Epithelial cell of proximal tubule (primary cell): ENCODE results near the gene ASS1. TPM values are rescaled to one million over a fixed set of nuclear protein-coding genes. Genes with fewer than 3 reads are reported as not detected.

ENCODE experiments used
- DNase-seq: peaks from one replicate; pipeline ENCODE4 v3.0.0-alpha.2; 2011; ENCODE audit warnings: low read depth
- H3K4me3 ChIP-seq: 2 replicates; pipeline ENCODE4 v1.5.1; 2011; ENCODE audit warnings: low read depth, mild to moderate bottlenecking, low read length
- CTCF ChIP-seq: conservative IDR thresholded peaks from 2 replicates; pipeline ENCODE4 v1.5.1; 2012; ENCODE audit warnings: low read depth, mild to moderate bottlenecking, low read length
- total RNA-seq: library from RNA; depleted of rRNA; stranded (reverse); fragments of >200 nt; gene quantifications from 2 replicates; pipeline ENCODE4 v1.2.3, GENCODE V29; 2015

Gene ASS1
- total RNA-seq, 1 donor from 2014 or later, result 9.4 TPM

- no peak overlapping the region for H3K4me3 ChIP-seq
- DNase-seq, result no peak
- no peak for TF ChIP-seq CTCF
Measured at GRCh38 chr9:130424595-130425454, 19.9 kb upstream of the ASS1 start.

GRCh38 chr9:130425741-130426466 is 18.9 kb upstream of the ASS1 start:
- no peak for TF ChIP-seq CTCF
- H3K4me3 ChIP-seq, result no peak overlapping the region

DNA sequence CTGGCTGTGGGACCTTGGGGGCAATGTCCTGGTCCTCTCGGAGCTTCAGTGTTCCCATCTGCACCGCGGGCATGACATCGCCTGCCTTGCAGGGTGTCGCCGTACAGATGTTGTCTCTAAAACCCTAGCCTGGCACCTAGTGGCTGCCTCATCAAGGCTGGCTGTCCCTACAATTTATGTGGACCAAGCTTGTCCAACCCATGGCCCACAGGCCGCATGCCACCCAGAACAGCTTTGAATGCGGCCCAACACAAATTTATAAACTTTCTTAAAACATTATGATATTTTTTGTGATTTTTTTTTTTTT is 18.3 kb upstream of the ASS1 start:
- no peak for DNase-seq
- no peak overlapping the region for H3K4me3 ChIP-seq
- TF ChIP-seq CTCF, result no peak

More at GRCh38 chr9:130425741-130426466, 18.9 kb upstream of the ASS1 start:
- no peak for DNase-seq

DNA sequence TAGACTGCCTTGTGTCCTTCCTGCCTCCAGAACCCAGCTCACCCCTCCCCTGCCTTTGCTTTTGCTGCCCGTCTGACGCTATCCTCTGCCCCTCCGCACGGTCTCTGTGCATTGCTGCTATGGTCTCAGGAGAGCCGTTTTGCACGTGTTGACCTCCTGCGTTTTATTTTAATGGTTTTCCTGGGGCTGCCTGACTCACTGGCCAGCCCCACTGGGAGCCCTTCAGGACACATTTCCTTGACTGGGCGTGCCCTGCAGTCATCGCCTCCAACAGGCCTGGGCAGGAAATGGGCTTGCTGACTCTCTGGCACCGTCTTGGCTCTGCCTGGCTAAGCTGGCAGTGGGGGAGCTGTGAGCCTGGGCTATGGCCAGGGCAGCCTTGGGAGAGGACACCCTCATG is 17.9 kb upstream of the ASS1 start:
- no peak overlapping the region for H3K4me3 ChIP-seq
- DNase-seq, result no peak
- TF ChIP-seq CTCF, result peak; percentile 8

- no peak for DNase-seq
- H3K4me3 ChIP-seq, result no peak overlapping the region
- TF ChIP-seq CTCF, result no peak
Measured at GRCh38 chr9:130427326-130427725, 17.4 kb upstream of the ASS1 start.

DNA sequence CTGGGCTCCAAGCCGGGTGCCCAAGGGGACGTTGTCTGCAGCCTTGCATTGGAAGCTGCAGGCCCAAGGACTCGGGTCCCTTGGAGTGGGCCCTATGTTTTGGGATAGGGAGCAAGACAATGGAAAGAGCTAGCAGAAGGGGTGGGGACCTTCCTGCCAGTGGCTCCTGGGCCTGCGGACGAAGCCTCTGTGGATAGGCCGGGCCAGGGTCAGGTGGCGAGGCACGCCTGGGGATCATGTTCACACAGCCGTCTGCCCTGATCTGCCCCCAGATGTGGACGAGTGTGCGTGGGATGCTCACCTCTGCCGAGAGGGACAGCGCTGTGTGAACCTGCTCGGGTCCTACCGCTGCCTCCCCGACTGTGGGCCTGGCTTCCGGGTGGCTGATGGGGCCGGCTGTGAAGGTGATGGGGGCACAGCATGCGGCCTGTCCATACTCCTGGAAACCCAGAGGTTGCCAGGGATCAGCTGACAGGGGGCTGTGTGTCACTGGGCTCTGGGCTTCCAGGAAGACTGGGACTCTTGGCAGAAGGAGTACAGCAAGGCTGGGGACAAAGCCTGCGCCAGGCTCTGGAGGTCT is 16.6 kb upstream of the ASS1 start:
- TF ChIP-seq CTCF, result no peak
- H3K4me3 ChIP-seq, result no peak overlapping the region
- DNase-seq, result no peak

- H3K4me3 ChIP-seq, result no peak overlapping the region
- no peak for TF ChIP-seq CTCF
- DNase-seq, result no peak
Measured at GRCh38 chr9:130429381-130429780, 15.4 kb upstream of the ASS1 start.
